PC-9 (cell line): ENCODE measurements around the gene TADA2B.

Experiments used
- EZH2 ChIP-seq: fragments of 200-600 bp; sonication (generic); IDR thresholded peaks from 2 replicates; pipeline ENCODE4 v1.8.0; 2017; ENCODE audit warnings: antibody characterized with exemption, low read depth
- TF ChIP-seq, protein P1 (sequence below): fragments of 200-600 bp; sonication (generic); conservative IDR thresholded peaks from 2 replicates; pipeline ENCODE4 v1.6.1; 2017; ENCODE audit warnings: mixed run types, antibody characterized with exemption, mild to moderate bottlenecking, moderate library complexity

DNA sequence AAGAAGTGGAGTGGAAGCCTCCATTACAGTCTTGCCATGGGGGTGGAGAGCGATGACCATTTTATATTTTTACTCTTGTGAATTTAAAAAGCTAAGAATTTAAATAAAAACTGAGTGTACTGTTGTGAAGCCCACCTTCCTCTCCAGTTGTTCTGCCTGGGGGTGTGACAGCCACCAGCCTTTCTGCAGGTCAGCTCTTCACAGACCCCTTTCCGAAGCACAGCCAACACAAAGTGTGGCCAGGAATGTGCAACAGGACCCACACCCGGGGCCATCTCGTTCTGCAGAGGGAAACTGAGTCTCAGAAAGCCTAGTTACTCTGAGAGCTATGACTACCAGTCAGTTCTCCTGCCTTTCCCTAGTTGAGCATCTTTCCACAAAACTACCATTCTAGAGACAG, 23.3 kb downstream of the TADA2B start:
- TF ChIP-seq, protein P1, sequence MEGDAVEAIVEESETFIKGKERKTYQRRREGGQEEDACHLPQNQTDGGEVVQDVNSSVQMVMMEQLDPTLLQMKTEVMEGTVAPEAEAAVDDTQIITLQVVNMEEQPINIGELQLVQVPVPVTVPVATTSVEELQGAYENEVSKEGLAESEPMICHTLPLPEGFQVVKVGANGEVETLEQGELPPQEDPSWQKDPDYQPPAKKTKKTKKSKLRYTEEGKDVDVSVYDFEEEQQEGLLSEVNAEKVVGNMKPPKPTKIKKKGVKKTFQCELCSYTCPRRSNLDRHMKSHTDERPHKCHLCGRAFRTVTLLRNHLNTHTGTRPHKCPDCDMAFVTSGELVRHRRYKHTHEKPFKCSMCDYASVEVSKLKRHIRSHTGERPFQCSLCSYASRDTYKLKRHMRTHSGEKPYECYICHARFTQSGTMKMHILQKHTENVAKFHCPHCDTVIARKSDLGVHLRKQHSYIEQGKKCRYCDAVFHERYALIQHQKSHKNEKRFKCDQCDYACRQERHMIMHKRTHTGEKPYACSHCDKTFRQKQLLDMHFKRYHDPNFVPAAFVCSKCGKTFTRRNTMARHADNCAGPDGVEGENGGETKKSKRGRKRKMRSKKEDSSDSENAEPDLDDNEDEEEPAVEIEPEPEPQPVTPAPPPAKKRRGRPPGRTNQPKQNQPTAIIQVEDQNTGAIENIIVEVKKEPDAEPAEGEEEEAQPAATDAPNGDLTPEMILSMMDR = no peak
- no peak for TF ChIP-seq EZH2
